A549 (cell line): ENCODE data around the gene HOOK2. TPM values are rescaled to one million over a fixed set of nuclear protein-coding genes. Genes with fewer than 3 reads are reported as not detected.

ENCODE experiments used
- ATAC-seq, 2 experiments: fragments of 200-7000 bp in 1 of 2; fragments of >200 bp in 1 of 2; cut with Nextera tagmentation in 1 of 2; cut with Tn5 transposase in 1 of 2; 3 replicates each; pipeline versions ENCODE4 v1.8.0 to v1.9.1; 2018 to 2020; ENCODE audit warnings: mild to moderate bottlenecking in 1 of 2, moderate library complexity in 1 of 2
- CTCF ChIA-PET: fragments of 300-600 bp; sonication (Branson Sonifier 250); formaldehyde crosslinking; extraction: SDS; loops from one replicate; lab custom pipeline; 2021; ENCODE audit warnings: antibody characterized with exemption, inconsistent platforms; lab: Yijun Ruan, JAX
- POLR2A ChIA-PET: fragments of 350-600 bp; formaldehyde crosslinking; extraction: SDS; loops from one replicate; lab custom pipeline; 2021; ENCODE audit warnings: antibody characterized with exemption, inconsistent platforms; lab: Yijun Ruan, JAX
- DNase-seq, 2 experiments: peaks; one replicate each; pipeline versions ENCODE4 v3.0.0 to v3.0.0-alpha.2; 2011 to 2016; ENCODE audit warnings: low read depth in 1 of 2, low spot score in 1 of 2
- FAIRE-seq: peaks from 2 replicates; lab custom pipeline; 2011; peaks lifted over from hg19 to GRCh38; lab: Jason Lieb, UNC
- H3K27ac ChIP-seq, 2 experiments: fragments of >200 bp; sonication (Bioruptor Twin); formaldehyde crosslinking; 3 replicates each; pipeline ENCODE4 v1.5.1; 2016 to 2017
- H3K4me1 ChIP-seq: fragments of >200 bp; sonication (Bioruptor Twin); formaldehyde crosslinking; 3 replicates; pipeline ENCODE4 v1.6.1; 2016
- H3K4me2 ChIP-seq: fragments of >200 bp; sonication (Bioruptor Twin); formaldehyde crosslinking; 3 replicates; pipeline ENCODE4 v1.6.1; 2016
- H3K4me3 ChIP-seq: fragments of >200 bp; sonication (Bioruptor Twin); formaldehyde crosslinking; 3 replicates; pipeline ENCODE4 v1.5.1; 2016
- H3K9me3 ChIP-seq: fragments of >200 bp; sonication (Bioruptor Twin); formaldehyde crosslinking; 3 replicates; pipeline ENCODE4 v1.6.1; 2016
- FOSB ChIP-seq: fragments of 250-450 bp; sonication (Bioruptor Pico); IDR thresholded peaks from 2 replicates; pipeline ENCODE4 v1.5.0; 2020; ENCODE audit warnings: mild to moderate bottlenecking, moderate library complexity
- HOXA7 ChIP-seq: fragments of 250-450 bp; sonication (Bioruptor Pico); IDR thresholded peaks from 2 replicates; pipeline ENCODE4 v1.5.0; 2020; ENCODE audit warnings: mild to moderate bottlenecking, moderate library complexity
- JUN ChIP-seq, 2 experiments: fragments of >200 bp; sonication (Bioruptor Twin); formaldehyde crosslinking; IDR thresholded peaks; 2 replicates in 1 of 2; 3 replicates in 1 of 2; pipeline ENCODE4 v1.6.1; 2016 to 2017
- JUNB ChIP-seq: fragments of >200 bp; sonication (Bioruptor Twin); formaldehyde crosslinking; IDR thresholded peaks from 2 replicates; pipeline ENCODE4 v1.6.1; 2016
- NPAS2 ChIP-seq: fragments of 250-450 bp; sonication (Bioruptor Pico); IDR thresholded peaks from 2 replicates; pipeline ENCODE4 v1.8.0; 2022; ENCODE audit warnings: mild to moderate bottlenecking, moderate library complexity, borderline replicate concordance
- PHF8 ChIP-seq: fragments of 200-600 bp; sonication (generic); IDR thresholded peaks from 2 replicates; pipeline ENCODE4 v1.6.1; 2016; ENCODE audit warnings: low read depth, mild to moderate bottlenecking, antibody characterized with exemption, moderate library complexity, borderline replicate concordance
- POLR2A ChIP-seq: IDR thresholded peaks from 2 replicates; pipeline ENCODE4 v1.6.1; 2012; ENCODE audit warnings: mild to moderate bottlenecking, low read length
- RAD21 ChIP-seq, 2 experiments: fragments of >200 bp in 1 of 2; sonication (Bioruptor Twin) in 1 of 2; formaldehyde crosslinking in 1 of 2; IDR thresholded peaks in 1 of 2; conservative IDR thresholded peaks in 1 of 2; 2 replicates in 1 of 2; 3 replicates in 1 of 2; pipeline ENCODE4 v1.6.1; 2012 to 2018; ENCODE audit warnings: inconsistent platforms in 1 of 2
- RCOR1 ChIP-seq: fragments of 150-350 bp; IDR thresholded peaks from 2 replicates; pipeline ENCODE4 v1.6.1; 2014; ENCODE audit warnings: antibody characterized with exemption, low read length, low read depth
- SMC3 ChIP-seq: fragments of >200 bp; sonication (Bioruptor Twin); formaldehyde crosslinking; IDR thresholded peaks from 3 replicates; pipeline ENCODE4 v1.6.1; 2018; ENCODE audit warnings: inconsistent platforms
- SREBF2 ChIP-seq: fragments of 450-650 bp; IDR thresholded peaks from 2 replicates; pipeline ENCODE4 v1.6.1; 2014; ENCODE audit warnings: mild to moderate bottlenecking, moderate library complexity
- TP53 ChIP-seq: fragments of 250-450 bp; sonication (Bioruptor Pico); IDR thresholded peaks from 2 replicates; pipeline ENCODE4 v1.5.0; 2021; ENCODE audit warnings: mild to moderate bottlenecking, moderate library complexity
- WGBS: methylation state at CpG from one replicate; pipeline ENCODE4 v1.1.6; 2017; ENCODE audit errors: missing lambda C conversion rate; 5-methylcytosine and 5-hydroxymethylcytosine counted together
- polyA plus RNA-seq, 4 experiments: library from polyadenylated mRNA; depleted of rRNA in 3 of 4; stranded (reverse); fragments of >200 nt; fragmentation: RNase III in 1 of 4; extraction: RNeasy Plus Mini Kit Qiagen cat#74134 plus additional on column Dnase treatment in 1 of 4; gene quantifications; 2 replicates in 3 of 4; 3 replicates in 1 of 4; pipeline ENCODE4 v1.2.3, GENCODE V29; 2011 to 2017
- TF ChIP-seq, protein P1 (sequence below): IDR thresholded peaks from 2 replicates; pipeline ENCODE4 v1.6.1; 2012
- TF ChIP-seq, protein P2 (sequence below): fragments of >200 bp; sonication (Bioruptor Twin); formaldehyde crosslinking; IDR thresholded peaks from 3 replicates; pipeline ENCODE4 v1.5.1; 2016
- TF ChIP-seq, protein P3 (sequence below): fragments of 250-450 bp; sonication (Bioruptor Pico); IDR thresholded peaks from 2 replicates; pipeline ENCODE4 v1.5.0; 2021; ENCODE audit warnings: mild to moderate bottlenecking, moderate library complexity, borderline replicate concordance
- TF ChIP-seq, protein P4 (sequence below): IDR thresholded peaks from 2 replicates; pipeline ENCODE4 v1.6.1; 2012

Gene HOOK2
- polyA plus RNA-seq, 2 of the 4 experiments (the other 2 are of a cell fraction): 8.3 to 21.5 TPM

DNA sequence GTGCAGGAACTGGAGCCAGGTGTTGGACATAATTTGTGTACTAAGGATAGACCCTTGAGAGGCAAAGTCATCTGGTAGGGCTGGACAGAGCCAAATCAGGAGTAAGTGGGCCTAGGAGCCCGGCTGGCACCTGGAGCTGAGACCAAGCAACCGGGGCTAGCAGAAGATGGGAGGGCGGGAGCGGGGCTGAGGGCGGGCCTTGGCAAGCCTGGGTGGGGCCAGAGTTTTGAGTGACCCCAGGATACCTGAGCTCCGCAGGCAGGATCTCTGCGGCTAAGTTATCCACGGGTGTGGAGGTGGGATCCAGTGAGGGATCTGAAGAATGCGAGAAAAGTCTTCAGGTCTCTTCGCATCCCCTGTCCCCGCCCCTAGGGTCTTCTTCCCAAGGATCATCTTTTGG is 8.2 kb downstream of the HOOK2 start:
- CTCF ChIA-PET: interaction anchor here (1.5 to 38.2 kb wide), 7 partner anchors 2 to 117 kb away, joined by 5 to 901 read pairs (median 79); partner anchors contain the start of genes BEST2, GET3, HOOK2 and JUNB

GRCh38 chr19:12766051-12766521 is 9.3 kb downstream of the HOOK2 start:
- no peaks in the 10 kb centered on the region for H3K4me1 ChIP-seq
- peak overlapping the region; percentile 58 for H3K4me2 ChIP-seq
- TF ChIP-seq, protein P1, sequence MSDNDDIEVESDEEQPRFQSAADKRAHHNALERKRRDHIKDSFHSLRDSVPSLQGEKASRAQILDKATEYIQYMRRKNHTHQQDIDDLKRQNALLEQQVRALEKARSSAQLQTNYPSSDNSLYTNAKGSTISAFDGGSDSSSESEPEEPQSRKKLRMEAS: 0 out of 2 replicates have a peak, but pooled peaks have one; percentile 31
- TF ChIP-seq POLR2A (peak; percentile 23; the same call in 1 of the 2 replicates), PHF8 (no peak), JUN (IDR thresholded peaks at IDR 0.05) (peak in 1 of 2 experiments; percentile 26; a peak in 1 of 5 replicates), RCOR1 (no peak), TP53 (CRISPR knock-in tag) (no peak), SMC3 (peak; percentile 85), RAD21 (conservative IDR thresholded peaks at IDR 0.05 in 1 of 2, IDR thresholded peaks at IDR 0.05 in 1 of 2) (peak; percentile 69 to 80)
- TF ChIP-seq, protein P2, sequence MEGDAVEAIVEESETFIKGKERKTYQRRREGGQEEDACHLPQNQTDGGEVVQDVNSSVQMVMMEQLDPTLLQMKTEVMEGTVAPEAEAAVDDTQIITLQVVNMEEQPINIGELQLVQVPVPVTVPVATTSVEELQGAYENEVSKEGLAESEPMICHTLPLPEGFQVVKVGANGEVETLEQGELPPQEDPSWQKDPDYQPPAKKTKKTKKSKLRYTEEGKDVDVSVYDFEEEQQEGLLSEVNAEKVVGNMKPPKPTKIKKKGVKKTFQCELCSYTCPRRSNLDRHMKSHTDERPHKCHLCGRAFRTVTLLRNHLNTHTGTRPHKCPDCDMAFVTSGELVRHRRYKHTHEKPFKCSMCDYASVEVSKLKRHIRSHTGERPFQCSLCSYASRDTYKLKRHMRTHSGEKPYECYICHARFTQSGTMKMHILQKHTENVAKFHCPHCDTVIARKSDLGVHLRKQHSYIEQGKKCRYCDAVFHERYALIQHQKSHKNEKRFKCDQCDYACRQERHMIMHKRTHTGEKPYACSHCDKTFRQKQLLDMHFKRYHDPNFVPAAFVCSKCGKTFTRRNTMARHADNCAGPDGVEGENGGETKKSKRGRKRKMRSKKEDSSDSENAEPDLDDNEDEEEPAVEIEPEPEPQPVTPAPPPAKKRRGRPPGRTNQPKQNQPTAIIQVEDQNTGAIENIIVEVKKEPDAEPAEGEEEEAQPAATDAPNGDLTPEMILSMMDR: peak; percentile 78
- 1% methylated on average over 11 of the region's 30 CpGs for WGBS
- H3K4me3 ChIP-seq: peak overlapping the region; percentile 40
- DNase-seq (peak; percentile 82 to 84), ATAC-seq (peak; percentile 97), FAIRE-seq (no peak)
- H3K9me3 ChIP-seq: no peaks in the 10 kb centered on the region
- peak overlapping the region; percentile 48 to 87; a peak in 5 of 6 replicates for H3K27ac ChIP-seq
- ChIA-PET POLR2A (interaction anchor here (1.0 to 2.1 kb wide), 6 partner anchors 23 to 37 kb away, joined by 3 to 32 read pairs (median 3); partner anchors contain the start of genes GET3 and JUNB), CTCF (interaction anchor here (0.6 to 38.2 kb wide), 32 partner anchors 3 to 328 kb away, joined by 3 to 901 read pairs (median 4); partner anchors contain the start of genes BEST2, DNASE2, GET3 and HOOK2)

More for the DNA sequence above, 8.2 kb downstream of the HOOK2 start:
- FAIRE-seq (no peak), ATAC-seq (no peak), DNase-seq (no peak)
- no peak overlapping the region for H3K4me2 ChIP-seq
- POLR2A ChIA-PET: interaction anchor here (0.6 kb wide), 1 partner anchor 52 kb away, joined by 11 read pairs; no protein-coding TSS in a partner anchor
- H3K4me3 ChIP-seq: no peak overlapping the region
- H3K27ac ChIP-seq: no peak overlapping the region
- H3K4me1 ChIP-seq: no peaks in the 10 kb centered on the region
- H3K9me3 ChIP-seq: no peaks in the 10 kb centered on the region
- WGBS: 90% methylated on average over 11 of the region's 11 CpGs
- no peak for TF ChIP-seq PHF8
- TF ChIP-seq SREBF2: no peak
- no peak for TF ChIP-seq FOSB (CRISPR knock-in tag)

DNA sequence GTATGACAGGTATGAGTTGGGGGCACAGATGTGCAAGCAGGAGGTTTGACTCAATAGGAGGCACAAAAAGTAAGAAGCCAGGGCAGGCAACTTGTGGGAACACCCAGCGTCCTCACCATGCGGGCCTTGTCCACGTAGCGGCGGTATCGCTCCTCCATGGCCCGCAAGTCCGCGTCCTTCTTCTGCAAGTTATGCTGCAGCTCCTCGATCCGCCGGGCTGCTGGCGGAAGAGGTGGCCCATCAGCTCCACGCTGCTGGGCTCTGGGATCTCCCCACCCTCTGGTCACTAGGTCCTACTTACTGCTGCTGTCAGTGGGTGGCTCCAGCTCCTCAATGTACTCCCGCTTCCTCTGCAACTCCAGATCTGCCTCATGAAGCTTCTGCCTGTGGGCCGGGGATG is 10.7 kb downstream of the HOOK2 start:
- Histone ChIP-seq H3K4me1 (no peaks in the 10 kb centered on the region), H3K4me3 (no peak overlapping the region), H3K4me2 (no peak overlapping the region), H3K9me3 (no peaks in the 10 kb centered on the region), H3K27ac (no peak overlapping the region)
- FAIRE-seq: no peak
- ChIA-PET POLR2A (interaction anchor here (2.1 kb wide), 1 partner anchor 28 kb away, joined by 32 read pairs; the partner anchor contains the start of gene JUNB), CTCF (interaction anchor here (0.6 to 38.2 kb wide), 15 partner anchors 4 to 183 kb away, joined by 3 to 901 read pairs (median 8); partner anchors contain the start of genes BEST2, DNASE2, GET3 and HOOK2)
- TF ChIP-seq JUNB (no peak), HOXA7 (CRISPR knock-in tag) (no peak), NPAS2 (no peak)
- TF ChIP-seq, protein P3, sequence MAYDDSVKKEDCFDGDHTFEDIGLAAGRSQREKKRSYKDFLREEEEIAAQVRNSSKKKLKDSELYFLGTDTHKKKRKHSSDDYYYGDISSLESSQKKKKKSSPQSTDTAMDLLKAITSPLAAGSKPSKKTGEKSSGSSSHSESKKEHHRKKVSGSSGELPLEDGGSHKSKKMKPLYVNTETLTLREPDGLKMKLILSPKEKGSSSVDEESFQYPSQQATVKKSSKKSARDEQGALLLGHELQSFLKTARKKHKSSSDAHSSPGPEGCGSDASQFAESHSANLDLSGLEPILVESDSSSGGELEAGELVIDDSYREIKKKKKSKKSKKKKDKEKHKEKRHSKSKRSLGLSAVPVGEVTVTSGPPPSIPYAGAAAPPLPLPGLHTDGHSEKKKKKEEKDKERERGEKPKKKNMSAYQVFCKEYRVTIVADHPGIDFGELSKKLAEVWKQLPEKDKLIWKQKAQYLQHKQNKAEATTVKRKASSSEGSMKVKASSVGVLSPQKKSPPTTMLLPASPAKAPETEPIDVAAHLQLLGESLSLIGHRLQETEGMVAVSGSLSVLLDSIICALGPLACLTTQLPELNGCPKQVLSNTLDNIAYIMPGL (CRISPR knock-in tag): no peak
- TF ChIP-seq, protein P4, sequence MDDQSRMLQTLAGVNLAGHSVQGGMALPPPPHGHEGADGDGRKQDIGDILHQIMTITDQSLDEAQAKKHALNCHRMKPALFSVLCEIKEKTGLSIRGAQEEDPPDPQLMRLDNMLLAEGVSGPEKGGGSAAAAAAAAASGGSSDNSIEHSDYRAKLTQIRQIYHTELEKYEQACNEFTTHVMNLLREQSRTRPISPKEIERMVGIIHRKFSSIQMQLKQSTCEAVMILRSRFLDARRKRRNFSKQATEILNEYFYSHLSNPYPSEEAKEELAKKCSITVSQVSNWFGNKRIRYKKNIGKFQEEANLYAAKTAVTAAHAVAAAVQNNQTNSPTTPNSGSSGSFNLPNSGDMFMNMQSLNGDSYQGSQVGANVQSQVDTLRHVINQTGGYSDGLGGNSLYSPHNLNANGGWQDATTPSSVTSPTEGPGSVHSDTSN: no peak
- TF ChIP-seq, protein P1: no peak
- no peak for DNase-seq
- no peak for ATAC-seq
- 94% methylated on average over 16 of the region's 16 CpGs for WGBS
